Hepatocyte (in vitro differentiated cells): ENCODE data around the gene ADAMTS7. TPM values are rescaled to one million over a fixed set of nuclear protein-coding genes. Genes with fewer than 3 reads are reported as not detected.

Source experiments
- DNase-seq: peaks from one replicate; pipeline ENCODE4 v3.0.0-alpha.2; 2016; ENCODE audit warnings: low spot score
- H2AFZ ChIP-seq: fragments of 200-600 bp; sonication (generic); 2 replicates; pipeline ENCODE4 v1.6.0; 2016; ENCODE audit warnings: antibody characterized with exemption, mild to moderate bottlenecking
- H3K27ac ChIP-seq: fragments of 200-600 bp; sonication (generic); 2 replicates; pipeline ENCODE4 v1.5.1; 2016; ENCODE audit warnings: mild to moderate bottlenecking
- H3K27me3 ChIP-seq: fragments of 200-600 bp; sonication (generic); 2 replicates; pipeline ENCODE4 v1.6.1; 2016
- H3K36me3 ChIP-seq: fragments of 200-600 bp; sonication (generic); replicated peaks from 2 replicates; pipeline ENCODE4 v1.5.1; 2016; ENCODE audit warnings: low read depth; ENCODE audit not compliant: insufficient read depth
- H3K4me1 ChIP-seq: fragments of 200-600 bp; sonication (generic); 2 replicates; pipeline ENCODE4 v1.5.1; 2016; ENCODE audit warnings: mild to moderate bottlenecking, moderate library complexity; ENCODE audit not compliant: insufficient read depth
- H3K4me2 ChIP-seq: fragments of 200-600 bp; sonication (generic); 2 replicates; pipeline ENCODE4 v1.6.0; 2016
- H3K4me3 ChIP-seq: fragments of 200-600 bp; sonication (generic); 2 replicates; pipeline ENCODE4 v1.5.1; 2016; ENCODE audit warnings: mild to moderate bottlenecking
- H3K79me2 ChIP-seq: fragments of 200-600 bp; sonication (generic); 2 replicates; pipeline ENCODE4 v1.6.0; 2017; ENCODE audit warnings: mild to moderate bottlenecking
- H3K9me2 ChIP-seq: fragments of 200-600 bp; sonication (generic); replicated peaks from 2 replicates; pipeline ENCODE4 v1.6.0; 2017; ENCODE audit warnings: mild to moderate bottlenecking; ENCODE audit not compliant: insufficient read depth
- H3K9me3 ChIP-seq: fragments of 200-600 bp; sonication (generic); 2 replicates; pipeline ENCODE4 v1.5.1; 2016; ENCODE audit warnings: low read depth, mild to moderate bottlenecking
- H4K20me1 ChIP-seq: fragments of 200-600 bp; sonication (generic); 2 replicates; pipeline ENCODE4 v1.6.0; 2016; ENCODE audit warnings: mild to moderate bottlenecking; ENCODE audit not compliant: insufficient read depth, poor library complexity, severe bottlenecking
- CTCF ChIP-seq: fragments of 200-600 bp; sonication (generic); IDR thresholded peaks from 2 replicates; pipeline ENCODE4 v1.5.1; 2016; ENCODE audit warnings: antibody characterized with exemption, mild to moderate bottlenecking; ENCODE audit not compliant: poor library complexity
- EZH2 ChIP-seq: fragments of 200-600 bp; sonication (generic); IDR thresholded peaks from 2 replicates; pipeline ENCODE4 v1.6.1; 2016; ENCODE audit warnings: antibody characterized with exemption, mild to moderate bottlenecking, borderline replicate concordance
- EZH2phosphoT487 ChIP-seq: fragments of 200-600 bp; sonication (generic); IDR thresholded peaks from one replicate; pipeline ENCODE4 v1.6.1; 2018; ENCODE audit warnings: antibody characterized with exemption, mild to moderate bottlenecking, low read depth, moderate library complexity; ENCODE audit not compliant: unreplicated experiment, severe bottlenecking
- WGBS: methylation state at CpG from one replicate; pipeline ENCODE4 v1.1.6; 2016; ENCODE audit warnings: low lambda C conversion rate; ENCODE audit errors: missing lambda C conversion rate; 5-methylcytosine and 5-hydroxymethylcytosine counted together
- polyA plus RNA-seq: library from polyadenylated mRNA; unstranded; fragments of >200 nt; fragmentation: Nextera tagmentation; extraction: Ambion mirVana; gene quantifications from 2 replicates; pipeline ENCODE4 v1.2.1, GENCODE V29; 2016
- total RNA-seq: library from RNA; depleted of rRNA; stranded (reverse); fragments of >200 nt; gene quantifications from 2 replicates; pipeline ENCODE4 v1.2.3, GENCODE V29; 2014

Gene ADAMTS7
- total and polyA plus RNA-seq, 2 experiments from 2014 or later, result 12.1 to 14.7 TPM

GRCh38 chr15:78718837-78719236 lies 92.4 kb downstream of the ADAMTS7 start:
- peaks cover 2% of the 10 kb centered on the region for H3K27me3 ChIP-seq
- no peak for TF ChIP-seq EZH2phosphoT487
- TF ChIP-seq EZH2, result no peak
- TF ChIP-seq CTCF, result no peak
- no peaks in the 10 kb centered on the region for H3K9me2 ChIP-seq
- H3K4me2 ChIP-seq, result no peak overlapping the region
- no peak overlapping the region for H2AFZ ChIP-seq
- no peak for DNase-seq
- no peaks in the 10 kb centered on the region for H3K79me2 ChIP-seq
- no peaks in the 10 kb centered on the region for H3K36me3 ChIP-seq
- 46% methylated on average over 2 of the region's 2 CpGs for WGBS
- no peak overlapping the region for H3K4me3 ChIP-seq
- no peaks in the 10 kb centered on the region for H3K4me1 ChIP-seq
- no peaks in the 10 kb centered on the region for H3K9me3 ChIP-seq
- no peak overlapping the region for H3K27ac ChIP-seq
- H4K20me1 ChIP-seq, result no peaks in the 10 kb centered on the region

- Histone ChIP-seq H3K79me2 (no peaks in the 10 kb centered on the region), H3K4me1 (no peaks in the 10 kb centered on the region), H3K4me2 (no peak overlapping the region), H4K20me1 (no peaks in the 10 kb centered on the region), H3K27ac (no peak overlapping the region), H3K9me3 (no peaks in the 10 kb centered on the region), H3K9me2 (no peaks in the 10 kb centered on the region), H3K27me3 (peaks cover 2% of the 10 kb centered on the region), H3K4me3 (no peak overlapping the region), H3K36me3 (no peaks in the 10 kb centered on the region), H2AFZ (no peak overlapping the region)
- TF ChIP-seq EZH2 (no peak), EZH2phosphoT487 (no peak), CTCF (no peak)
- 91% methylated on average over 2 of the region's 2 CpGs for WGBS
- DNase-seq, result no peak
Observed at GRCh38 chr15:78717956-78718656, 93.2 kb downstream of the ADAMTS7 start.

- H3K4me2 ChIP-seq, result no peak overlapping the region
- TF ChIP-seq EZH2 (no peak), EZH2phosphoT487 (no peak), CTCF (no peak)
- no peaks in the 10 kb centered on the region for H3K9me3 ChIP-seq
- H2AFZ ChIP-seq, result no peak overlapping the region
- no peaks in the 10 kb centered on the region for H3K36me3 ChIP-seq
- no peak for DNase-seq
- H3K27me3 ChIP-seq, result peaks cover 2% of the 10 kb centered on the region
- no peaks in the 10 kb centered on the region for H3K79me2 ChIP-seq
- H3K9me2 ChIP-seq, result no peaks in the 10 kb centered on the region
- H3K27ac ChIP-seq, result no peak overlapping the region
- H3K4me1 ChIP-seq, result no peaks in the 10 kb centered on the region
- 90% methylated on average over 2 of the region's 2 CpGs for WGBS
- H4K20me1 ChIP-seq, result no peaks in the 10 kb centered on the region
- no peak overlapping the region for H3K4me3 ChIP-seq
Observed at GRCh38 chr15:78716651-78717050, 94.6 kb downstream of the ADAMTS7 start.
